ENCODE data around the gene GALNT10. TPM values are rescaled to one million over a fixed set of nuclear protein-coding genes. Genes with fewer than 3 reads are reported as not detected.

Gene GALNT10
- total RNA-seq, 1 donor from 2014 or later, result 96.1 TPM

GRCh38 chr5:154230526-154230925, 40.0 kb downstream of the GALNT10 start:
- H3K27ac Mint-ChIP-seq (ENCODE audit: unreplicated experiment), result no peak overlapping the region
- H3K27ac ChIP-seq (ENCODE audit: low read depth, low read length), result no peak overlapping the region
- no peak overlapping the region for H2AFZ ChIP-seq (ENCODE audit: low read depth, low read length)
- no peaks in the 10 kb centered on the region for H3K9me3 ChIP-seq (ENCODE audit: insufficient read depth, low read depth, low read length)
- H3K4me2 ChIP-seq (ENCODE audit: low read length), result no peak overlapping the region
- no peaks in the 10 kb centered on the region for H3K4me1 ChIP-seq (ENCODE audit: insufficient read depth, low read length)
- H3K79me2 ChIP-seq (ENCODE audit: insufficient read depth, low read length), result peaks cover 91% of the 10 kb centered on the region
- no peak for TF ChIP-seq CTCF (IDR thresholded peaks at IDR 0.05; ENCODE audit: insufficient read depth, low read depth, low read length)
- TF ChIP-seq EZH2 (IDR thresholded peaks at IDR 0.05; ENCODE audit: insufficient read depth, low read length), result no peak
- no peak overlapping the region for H3K4me3 Mint-ChIP-seq (ENCODE audit: unreplicated experiment)
- H3K9me3 Mint-ChIP-seq (ENCODE audit: unreplicated experiment), result peaks cover 9% of the 10 kb centered on the region
- no peaks in the 10 kb centered on the region for H3K27me3 ChIP-seq (ENCODE audit: insufficient read depth, low read length)
- H3K36me3 ChIP-seq (ENCODE audit: insufficient read depth, low read length), result no peaks in the 10 kb centered on the region
- peaks cover 28% of the 10 kb centered on the region for H3K36me3 Mint-ChIP-seq (ENCODE audit: low read depth, unreplicated experiment)
- no peaks in the 10 kb centered on the region for H3K27me3 Mint-ChIP-seq (ENCODE audit: low read depth, unreplicated experiment)
- no peak overlapping the region for H3K9ac ChIP-seq (ENCODE audit: low read length)
- peaks cover 19% of the 10 kb centered on the region for H3K4me1 Mint-ChIP-seq (ENCODE audit: low read depth, unreplicated experiment)
- DNase-seq (ENCODE audit: low read depth), result no peak
- H4K20me1 ChIP-seq (ENCODE audit: insufficient read depth, low read length), result peaks cover 47% of the 10 kb centered on the region
- H3K4me3 ChIP-seq (ENCODE audit: insufficient read depth, low read depth, low read length), result no peak overlapping the region
- FAIRE-seq, result no peak

- H3K4me1 ChIP-seq (ENCODE audit: insufficient read depth, low read length), result no peaks in the 10 kb centered on the region
- H3K27ac ChIP-seq (ENCODE audit: low read depth, low read length), result no peak overlapping the region
- peaks cover 30% of the 10 kb centered on the region for H3K4me1 Mint-ChIP-seq (ENCODE audit: low read depth, unreplicated experiment)
- TF ChIP-seq EZH2 (IDR thresholded peaks at IDR 0.05; ENCODE audit: insufficient read depth, low read length) (no peak), CTCF (IDR thresholded peaks at IDR 0.05; ENCODE audit: insufficient read depth, low read depth, low read length) (no peak)
- H3K9me3 ChIP-seq (ENCODE audit: insufficient read depth, low read depth, low read length), result no peaks in the 10 kb centered on the region
- H3K9ac ChIP-seq (ENCODE audit: low read length), result no peak overlapping the region
- no peaks in the 10 kb centered on the region for H3K36me3 ChIP-seq (ENCODE audit: insufficient read depth, low read length)
- H3K4me2 ChIP-seq (ENCODE audit: low read length), result no peak overlapping the region
- DNase-seq (ENCODE audit: low read depth) (no peak), FAIRE-seq (no peak)
- H3K9me3 Mint-ChIP-seq (ENCODE audit: unreplicated experiment), result no peaks in the 10 kb centered on the region
- peaks cover 84% of the 10 kb centered on the region for H4K20me1 ChIP-seq (ENCODE audit: insufficient read depth, low read length)
- H3K4me3 Mint-ChIP-seq (ENCODE audit: unreplicated experiment), result no peak overlapping the region
- no peak overlapping the region for H2AFZ ChIP-seq (ENCODE audit: low read depth, low read length)
- H3K27ac Mint-ChIP-seq (ENCODE audit: unreplicated experiment), result no peak overlapping the region
- peaks cover 97% of the 10 kb centered on the region for H3K79me2 ChIP-seq (ENCODE audit: insufficient read depth, low read length)
- no peaks in the 10 kb centered on the region for H3K27me3 Mint-ChIP-seq (ENCODE audit: low read depth, unreplicated experiment)
- H3K27me3 ChIP-seq (ENCODE audit: insufficient read depth, low read length), result no peaks in the 10 kb centered on the region
- H3K36me3 Mint-ChIP-seq (ENCODE audit: low read depth, unreplicated experiment), result peaks cover 15% of the 10 kb centered on the region
- no peak overlapping the region for H3K4me3 ChIP-seq (ENCODE audit: insufficient read depth, low read depth, low read length)
Measured at GRCh38 chr5:154234551-154234950, 44.0 kb downstream of the GALNT10 start.

GRCh38 chr5:154236011-154236410, 45.5 kb downstream of the GALNT10 start:
- Histone ChIP-seq H2AFZ (ENCODE audit: low read depth, low read length) (no peak overlapping the region), H3K27ac (ENCODE audit: low read depth, low read length) (no peak overlapping the region), H3K79me2 (ENCODE audit: insufficient read depth, low read length) (peaks cover 97% of the 10 kb centered on the region), H3K36me3 (ENCODE audit: insufficient read depth, low read length) (no peaks in the 10 kb centered on the region), H4K20me1 (ENCODE audit: insufficient read depth, low read length) (peaks cover 90% of the 10 kb centered on the region), H3K4me2 (ENCODE audit: low read length) (no peak overlapping the region), H3K4me1 (ENCODE audit: insufficient read depth, low read length) (no peaks in the 10 kb centered on the region), H3K4me3 (ENCODE audit: insufficient read depth, low read depth, low read length) (no peak overlapping the region), H3K27me3 (ENCODE audit: insufficient read depth, low read length) (no peaks in the 10 kb centered on the region), H3K9me3 (ENCODE audit: insufficient read depth, low read depth, low read length) (no peaks in the 10 kb centered on the region), H3K9ac (ENCODE audit: low read length) (no peak overlapping the region)
- TF ChIP-seq EZH2 (IDR thresholded peaks at IDR 0.05; ENCODE audit: insufficient read depth, low read length) (no peak), CTCF (IDR thresholded peaks at IDR 0.05; ENCODE audit: insufficient read depth, low read depth, low read length) (no peak)
- no peak overlapping the region for H3K4me3 Mint-ChIP-seq (ENCODE audit: unreplicated experiment)
- no peaks in the 10 kb centered on the region for H3K27me3 Mint-ChIP-seq (ENCODE audit: low read depth, unreplicated experiment)
- peaks cover 10% of the 10 kb centered on the region for H3K36me3 Mint-ChIP-seq (ENCODE audit: low read depth, unreplicated experiment)
- peaks cover 37% of the 10 kb centered on the region for H3K4me1 Mint-ChIP-seq (ENCODE audit: low read depth, unreplicated experiment)
- H3K27ac Mint-ChIP-seq (ENCODE audit: unreplicated experiment), result no peak overlapping the region
- DNase-seq (ENCODE audit: low read depth), result no peak
- no peak for FAIRE-seq
- no peaks in the 10 kb centered on the region for H3K9me3 Mint-ChIP-seq (ENCODE audit: unreplicated experiment)
